MM.1S (cell line): ENCODE results near the gene VCL.
"Not testable (repeated sequence)": the region's sequence is repeated elsewhere in the genome, so short reads cannot be mapped to it uniquely, and the experiment has no call there.

ENCODE experiments used
- DNase-seq: peaks from one replicate; pipeline ENCODE4 v3.0.0-alpha.2; 2015
- H2AFZ ChIP-seq: fragments of 300-600 bp; sonication (generic); 2 replicates; pipeline ENCODE4 v1.6.0; 2016; ENCODE audit warnings: antibody characterized with exemption, low read length
- H3F3A ChIP-seq: fragments of 300-600 bp; sonication (generic); 2 replicates; pipeline ENCODE4 v1.6.1; 2016; ENCODE audit warnings: mild to moderate bottlenecking, antibody characterized with exemption, low read length, moderate library complexity, mixed read lengths; ENCODE audit not compliant: insufficient read depth
- H3K27ac ChIP-seq: fragments of 300-600 bp; sonication (generic); 2 replicates; pipeline ENCODE4 v1.5.1; 2016; ENCODE audit warnings: mild to moderate bottlenecking, low read length
- H3K27me3 ChIP-seq: fragments of 300-600 bp; sonication (generic); replicated peaks from 2 replicates; pipeline ENCODE4 v1.6.0; 2016; ENCODE audit warnings: low read length; ENCODE audit not compliant: insufficient read depth
- H3K36me3 ChIP-seq: fragments of 300-600 bp; sonication (generic); replicated peaks from 2 replicates; pipeline ENCODE4 v1.6.1; 2016; ENCODE audit warnings: mild to moderate bottlenecking, low read length, mixed read lengths; ENCODE audit not compliant: insufficient read depth
- H3K4me1 ChIP-seq: fragments of 300-600 bp; sonication (generic); 2 replicates; pipeline ENCODE4 v1.6.1; 2016; ENCODE audit warnings: low read length, mixed read lengths
- H3K4me2 ChIP-seq: fragments of 300-600 bp; sonication (generic); 2 replicates; pipeline ENCODE4 v1.6.0; 2016; ENCODE audit warnings: low read depth, low read length
- H3K4me3 ChIP-seq: fragments of 300-600 bp; sonication (generic); 2 replicates; pipeline ENCODE4 v1.5.1; 2016; ENCODE audit warnings: low read length, mixed read lengths
- H3K79me2 ChIP-seq: fragments of 300-600 bp; sonication (generic); 2 replicates; pipeline ENCODE4 v1.6.1; 2016; ENCODE audit warnings: mixed run types, low read length, mixed read lengths
- H3K9ac ChIP-seq: fragments of 300-600 bp; sonication (generic); 2 replicates; pipeline ENCODE4 v1.6.1; 2016; ENCODE audit warnings: low read length, mixed read lengths
- H3K9me2 ChIP-seq: fragments of 300-600 bp; sonication (generic); replicated peaks from 2 replicates; pipeline ENCODE4 v1.6.1; 2016; ENCODE audit warnings: mild to moderate bottlenecking, low read length, mixed read lengths; ENCODE audit not compliant: insufficient read depth
- H3K9me3 ChIP-seq: fragments of 300-600 bp; sonication (generic); replicated peaks from 2 replicates; pipeline ENCODE4 v1.6.1; 2016; ENCODE audit warnings: mild to moderate bottlenecking, low read length, mixed read lengths; ENCODE audit not compliant: insufficient read depth
- H4K20me1 ChIP-seq: fragments of 300-600 bp; sonication (generic); 2 replicates; pipeline ENCODE4 v1.6.1; 2016; ENCODE audit warnings: mild to moderate bottlenecking, low read length, moderate library complexity, mixed read lengths; ENCODE audit not compliant: insufficient read depth
- CTCF ChIP-seq: fragments of 300-600 bp; sonication (generic); IDR thresholded peaks from 2 replicates; pipeline ENCODE4 v1.5.1; 2016; ENCODE audit warnings: antibody characterized with exemption, low read length, mixed read lengths
- EZH2 ChIP-seq: fragments of 300-600 bp; sonication (generic); optimal IDR thresholded peaks from 2 replicates; pipeline ENCODE3; 2017; ENCODE audit warnings: low read depth, mild to moderate bottlenecking, antibody characterized with exemption, low read length, mixed read lengths
- EZH2phosphoT487 ChIP-seq: fragments of 300-600 bp; sonication (generic); IDR thresholded peaks from 2 replicates; pipeline ENCODE4 v1.6.1; 2018; ENCODE audit warnings: antibody characterized with exemption, low read length

VCL gene

DNA sequence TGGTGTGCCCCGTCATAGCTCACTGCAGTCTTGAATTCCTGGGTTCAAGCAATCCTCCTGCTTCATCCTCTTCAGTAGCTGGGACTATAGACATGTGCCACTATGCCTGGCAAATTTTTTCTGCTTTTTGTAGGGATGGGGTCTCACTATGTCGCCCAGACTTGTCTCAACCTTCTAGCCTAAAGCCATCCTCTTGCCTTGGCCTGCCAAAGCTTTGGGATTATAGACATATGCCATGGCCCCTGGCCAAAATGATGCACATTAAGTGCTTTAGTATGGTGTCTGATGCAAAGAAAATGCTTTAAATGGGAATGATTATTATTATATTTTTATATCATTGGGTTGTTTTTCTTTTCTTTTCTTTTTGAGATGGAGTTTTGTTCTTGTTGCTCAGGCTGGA lies 33.2 kb upstream of the VCL start:
- no peaks in the 10 kb centered on the region for H3K9me3 ChIP-seq
- no peaks in the 10 kb centered on the region for H3K36me3 ChIP-seq
- H3K27ac ChIP-seq = no peak overlapping the region
- no peak overlapping the region for H2AFZ ChIP-seq
- H3K4me1 ChIP-seq = peaks cover 10% of the 10 kb centered on the region
- no peaks in the 10 kb centered on the region for H3K9me2 ChIP-seq
- H3K4me3 ChIP-seq = no peak overlapping the region
- DNase-seq = no peak
- no peaks in the 10 kb centered on the region for H3K79me2 ChIP-seq
- no peak overlapping the region for H3K9ac ChIP-seq
- H3K4me2 ChIP-seq = no peak overlapping the region
- H3F3A ChIP-seq = 0 out of 2 replicates have a peak, but pooled peaks cover 5% of the 10 kb centered on the region
- no peaks in the 10 kb centered on the region for H3K27me3 ChIP-seq
- no peaks in the 10 kb centered on the region for H4K20me1 ChIP-seq
- TF ChIP-seq CTCF (no peak), EZH2 (no peak), EZH2phosphoT487 (no peak)

DNA sequence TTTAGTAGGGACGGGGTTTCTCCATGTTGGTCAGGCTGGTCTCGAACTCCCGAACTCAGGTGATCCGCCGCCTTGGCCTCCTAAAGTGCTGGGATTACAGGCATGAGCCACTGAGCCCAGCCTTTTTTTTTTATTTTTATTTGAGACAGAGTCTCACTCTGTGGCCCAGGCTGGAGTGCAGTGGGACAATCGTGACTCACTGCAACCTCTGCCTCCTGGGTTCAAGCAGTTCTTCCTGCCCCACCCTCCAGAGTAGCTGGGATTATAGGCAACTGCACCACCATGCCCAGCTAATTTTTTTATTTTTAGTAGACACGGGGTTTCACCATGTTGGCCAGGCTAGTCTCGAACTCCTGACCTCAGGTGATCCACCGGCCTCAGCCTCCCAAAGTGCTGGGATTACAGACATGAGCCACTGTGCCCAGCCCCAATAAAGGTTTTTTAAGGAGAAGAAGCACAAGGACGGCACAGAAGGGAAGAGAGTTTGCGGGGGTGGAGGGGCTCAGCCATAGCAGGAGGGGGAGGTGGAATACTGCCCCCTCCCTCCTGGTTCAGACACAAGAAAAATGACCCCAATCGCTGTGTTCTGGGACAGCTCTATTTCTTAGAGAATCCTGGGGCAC lies 32.5 kb upstream of the VCL start:
- not testable (repeated sequence) for H3K9me2 ChIP-seq, H3K4me2 ChIP-seq, H3K4me3 ChIP-seq, DNase-seq, H2AFZ ChIP-seq, H3F3A ChIP-seq, H3K36me3 ChIP-seq, H3K27me3 ChIP-seq, H3K79me2 ChIP-seq, H3K4me1 ChIP-seq, H4K20me1 ChIP-seq, H3K9ac ChIP-seq, H3K9me3 ChIP-seq, H3K27ac ChIP-seq

DNA sequence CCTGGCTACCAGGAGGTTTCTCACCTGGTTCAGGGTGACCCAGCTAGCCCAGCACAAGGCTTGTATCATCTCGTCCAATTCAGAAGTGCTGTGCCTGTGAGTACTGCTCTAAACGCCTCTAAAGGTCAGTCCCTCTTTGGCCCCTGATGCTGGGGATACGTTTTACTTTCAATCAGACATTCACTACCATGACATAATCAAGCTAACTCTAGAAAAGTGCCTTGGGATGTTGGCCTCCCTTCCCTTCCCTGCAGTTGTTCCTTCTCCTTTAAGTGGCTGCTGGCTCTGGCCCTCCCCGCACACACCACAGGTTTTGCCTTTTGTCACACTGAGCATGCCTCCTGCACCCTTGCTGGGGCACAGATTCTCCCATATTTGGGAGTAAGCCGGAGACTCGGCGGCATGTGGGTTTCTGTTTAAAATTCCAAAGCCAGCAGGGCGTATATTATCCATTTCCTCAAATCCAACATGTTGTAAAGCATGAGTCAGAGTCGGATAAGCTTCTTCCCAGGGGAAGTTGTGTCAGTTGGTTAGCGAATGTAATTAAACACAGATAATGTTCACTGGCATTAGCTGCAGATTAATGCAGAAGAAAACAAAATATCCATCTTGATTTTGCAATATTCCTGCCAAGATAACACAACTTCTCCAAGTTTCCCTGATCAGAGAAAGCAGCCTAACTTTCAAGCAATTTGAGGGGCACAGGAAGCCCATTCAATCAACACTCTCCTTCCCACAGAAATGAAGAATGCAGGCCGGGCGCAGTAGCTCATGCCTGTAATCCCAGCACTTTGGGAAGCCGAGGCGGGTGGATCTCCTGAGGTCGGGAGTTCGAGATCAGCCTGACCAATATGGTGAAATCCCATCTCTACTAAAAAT lies 31.8 kb upstream of the VCL start:
- TF ChIP-seq EZH2phosphoT487 (no peak), EZH2 (no peak), CTCF (no peak)
- no peak overlapping the region for H3K4me2 ChIP-seq
- no peak overlapping the region for H2AFZ ChIP-seq
- no peak overlapping the region for H3K4me3 ChIP-seq
- no peak for DNase-seq
- no peak overlapping the region for H3K9ac ChIP-seq
- H3K36me3 ChIP-seq = no peaks in the 10 kb centered on the region
- H3K79me2 ChIP-seq = no peaks in the 10 kb centered on the region
- no peaks in the 10 kb centered on the region for H3K9me3 ChIP-seq
- H4K20me1 ChIP-seq = no peaks in the 10 kb centered on the region
- H3K27ac ChIP-seq = no peak overlapping the region
- no peaks in the 10 kb centered on the region for H3F3A ChIP-seq
- no peaks in the 10 kb centered on the region for H3K27me3 ChIP-seq
- no peaks in the 10 kb centered on the region for H3K4me1 ChIP-seq
- no peaks in the 10 kb centered on the region for H3K9me2 ChIP-seq

- no peak overlapping the region for H3K9ac ChIP-seq
- H3K9me3 ChIP-seq = no peaks in the 10 kb centered on the region
- no peak overlapping the region for H3K4me2 ChIP-seq
- H3K4me3 ChIP-seq = no peak overlapping the region
- no peaks in the 10 kb centered on the region for H3K9me2 ChIP-seq
- H3K4me1 ChIP-seq = no peaks in the 10 kb centered on the region
- no peaks in the 10 kb centered on the region for H3F3A ChIP-seq
- no peak overlapping the region for H2AFZ ChIP-seq
- H3K36me3 ChIP-seq = no peaks in the 10 kb centered on the region
- no peak for DNase-seq
- TF ChIP-seq EZH2phosphoT487 (no peak), EZH2 (no peak), CTCF (no peak)
- H4K20me1 ChIP-seq = no peaks in the 10 kb centered on the region
- H3K79me2 ChIP-seq = no peaks in the 10 kb centered on the region
- no peak overlapping the region for H3K27ac ChIP-seq
- no peaks in the 10 kb centered on the region for H3K27me3 ChIP-seq
These were observed 30.9 kb upstream of the VCL start for GRCh38 chr10:73967022-73967429.
